ENCODE results near the gene PRSS36. TPM values are rescaled to one million over a fixed set of nuclear protein-coding genes. Genes with fewer than 3 reads are reported as not detected.

PRSS36 gene
- total and polyA plus RNA-seq, 7 donors: 0.83 to 10.2 (median 4.7) TPM

GRCh38 chr16:31090540-31090939, 59.3 kb downstream of the PRSS36 start:
- H3K27me3 ChIP-seq: no peaks in the 10 kb centered on the region
- no peak overlapping the region for H3K4me3 ChIP-seq
- TF ChIP-seq EP300 (IDR thresholded peaks at IDR 0.05): no peak
- no peak for TF ChIP-seq CTCF (IDR thresholded peaks at IDR 0.05)
- TF ChIP-seq POLR2AphosphoS5 (IDR thresholded peaks at IDR 0.05): no peak
- TF ChIP-seq POLR2A (IDR thresholded peaks at IDR 0.05): no peak
- DNase-seq: no peak
- peaks cover 7 to 44% (median 11%) of the 10 kb centered on the region in 4 donors for H3K36me3 ChIP-seq
- H3K27ac ChIP-seq: no peak overlapping the region
- no peaks in the 10 kb centered on the region for H3K9me3 ChIP-seq
- WGBS, 2 donors: 92 to 94% methylated on average over 2 of the region's 2 CpGs
- intact Hi-C loops (cut with DNase I): no loop called here
- H3K4me1 ChIP-seq: peaks cover 0 to 23% (median 16%) of the 10 kb centered on the region in 4 donors

GRCh38 chr16:31089199-31089598, 60.7 kb downstream of the PRSS36 start:
- WGBS, 2 donors: 91 to 96% methylated on average over 8 of the region's 8 CpGs
- Histone ChIP-seq H3K36me3 (peaks cover 7 to 58% (median 11%) of the 10 kb centered on the region in 4 donors), H3K4me1 (peaks cover 0 to 18% (median 13%) of the 10 kb centered on the region in 4 donors), H3K9me3 (no peaks in the 10 kb centered on the region), H3K27ac (no peak overlapping the region), H3K4me3 (no peak overlapping the region), H3K27me3 (no peaks in the 10 kb centered on the region)
- intact Hi-C loops (cut with DNase I): no loop called here
- DNase-seq: no peak
- TF ChIP-seq POLR2AphosphoS5 (IDR thresholded peaks at IDR 0.05): no peak
- TF ChIP-seq CTCF (IDR thresholded peaks at IDR 0.05): no peak
- TF ChIP-seq EP300 (IDR thresholded peaks at IDR 0.05): no peak
- no peak for TF ChIP-seq POLR2A (IDR thresholded peaks at IDR 0.05)

Small RNAs within 50 kb of the gene (small RNA-seq; reads per million reads assigned to genes)
- gene AC009088.4 (0 reads per million in 3 donors), gene NDUFA3P6 (0 reads per million in 3 donors)

Other genes with a start within 250 kb of the PRSS36 start
- 10 to 100 TPM in 3 of 4 donors, 1 to 10 TPM in 1; 7.9 to 18.3 (median 13.0) TPM for gene FBXL19, start 226.5 kb downstream of the PRSS36 start, total RNA-seq
- 10 to 100 TPM in 1 of 3 donors, 1 to 10 TPM in 2; 3.0 to 32.7 (median 8.3) TPM for gene FBXL19, start 226.5 kb downstream of the PRSS36 start, polyA plus RNA-seq
- gene ORAI3, start 201.0 kb downstream of the PRSS36 start, total RNA-seq: 10 to 100 TPM; 33.3 to 43.3 (median 40.5) TPM
- 10 to 100 TPM in 2 of 3 donors, 1 to 10 TPM in 1; 8.6 to 16.1 (median 15.6) TPM for gene ORAI3, start 201.0 kb downstream of the PRSS36 start, polyA plus RNA-seq
- gene SETD1A, start 192.3 kb downstream of the PRSS36 start, total RNA-seq: 10 to 100 TPM in 1 of 4 donors, 1 to 10 TPM in 3; 5.0 to 16.0 (median 7.1) TPM
- gene SETD1A, start 192.3 kb downstream of the PRSS36 start, polyA plus RNA-seq: 10 to 100 TPM in 1 of 3 donors, 1 to 10 TPM in 2; 2.4 to 13.1 (median 3.2) TPM
- 10 to 100 TPM; 14.6 to 16.1 (median 15.5) TPM for gene HSD3B7, start 164.9 kb downstream of the PRSS36 start, total RNA-seq
- gene HSD3B7, start 164.9 kb downstream of the PRSS36 start, polyA plus RNA-seq: 10 to 100 TPM in 2 of 3 donors, 1 to 10 TPM in 1; 9.0 to 36.1 (median 13.6) TPM
- 1 to 10 TPM in 2 of 4 donors, under 1 TPM in 2; 0.71 to 4.4 (median 2.3) TPM for gene STX1B, start 139.4 kb downstream of the PRSS36 start, total RNA-seq
- gene STX1B, start 139.4 kb downstream of the PRSS36 start, polyA plus RNA-seq: 1 to 10 TPM in 1 of 3 donors, under 1 TPM in 1, not detected in 1; 0.60 to 1.2 TPM
- gene STX4, start 116.5 kb downstream of the PRSS36 start, total RNA-seq: 10 to 100 TPM; 23.9 to 56.5 (median 37.4) TPM
- gene STX4, start 116.5 kb downstream of the PRSS36 start, polyA plus RNA-seq: 10 to 100 TPM; 47.2 to 76.3 (median 55.3) TPM
- gene ZNF668, start 75.8 kb downstream of the PRSS36 start, total RNA-seq: 10 to 100 TPM in 1 of 4 donors, 1 to 10 TPM in 3; 5.2 to 12.5 (median 7.7) TPM
- 10 to 100 TPM in 1 of 3 donors, 1 to 10 TPM in 2; 4.8 to 11.7 (median 4.9) TPM for gene ZNF668, start 75.8 kb downstream of the PRSS36 start, polyA plus RNA-seq
- gene ZNF646, start 75.6 kb downstream of the PRSS36 start, total RNA-seq: 10 to 100 TPM in 1 of 4 donors, 1 to 10 TPM in 3; 8.3 to 12.2 (median 8.8) TPM
- gene ZNF646, start 75.6 kb downstream of the PRSS36 start, polyA plus RNA-seq: 10 to 100 TPM in 1 of 3 donors, 1 to 10 TPM in 2; 1.8 to 15.0 (median 4.9) TPM
- 1 to 10 TPM; 1.1 to 9.1 (median 2.6) TPM for gene PRSS53, start 61.1 kb downstream of the PRSS36 start, total RNA-seq
- 1 to 10 TPM in 1 of 3 donors, not detected in 2; 2.0 TPM for gene PRSS53, start 61.1 kb downstream of the PRSS36 start, polyA plus RNA-seq
- gene VKORC1, start 55.3 kb downstream of the PRSS36 start, total RNA-seq: 100 to 1,000 TPM; 107 to 165 (median 116) TPM
- 10 to 100 TPM; 30.5 to 66.5 (median 45.6) TPM for gene VKORC1, start 55.3 kb downstream of the PRSS36 start, polyA plus RNA-seq
- gene BCKDK, start 41.7 kb downstream of the PRSS36 start, total RNA-seq: 10 to 100 TPM; 29.5 to 42.7 (median 33.7) TPM
- gene BCKDK, start 41.7 kb downstream of the PRSS36 start, polyA plus RNA-seq: 10 to 100 TPM; 21.6 to 33.2 (median 32.1) TPM
- 10 to 100 TPM; 57.1 to 65.7 (median 62.5) TPM for gene KAT8, start 32.4 kb downstream of the PRSS36 start, total RNA-seq
- 10 to 100 TPM; 31.2 to 54.0 (median 38.8) TPM for gene KAT8, start 32.4 kb downstream of the PRSS36 start, polyA plus RNA-seq
- gene PRSS8, start 14.3 kb downstream of the PRSS36 start, total RNA-seq: 1 to 10 TPM in 2 of 4 donors, under 1 TPM in 1, not detected in 1; 0.16 to 3.2 (median 1.1) TPM
- gene PRSS8, start 14.3 kb downstream of the PRSS36 start, polyA plus RNA-seq: 100 to 1,000 TPM in 1 of 3 donors, 10 to 100 TPM in 2; 54.7 to 342 (median 84.4) TPM
- gene FUS, start 30.1 kb upstream of the PRSS36 start, total RNA-seq: 10 to 100 TPM; 44.1 to 63.9 (median 60.4) TPM
- gene FUS, start 30.1 kb upstream of the PRSS36 start, polyA plus RNA-seq: 100 to 1,000 TPM in 1 of 3 donors, 10 to 100 TPM in 2; 79.9 to 262 (median 98.3) TPM
- gene PYCARD, start 52.7 kb upstream of the PRSS36 start, total RNA-seq: 10 to 100 TPM; 21.0 to 24.6 (median 23.5) TPM
- gene PYCARD, start 52.7 kb upstream of the PRSS36 start, polyA plus RNA-seq: 100 to 1,000 TPM in 2 of 3 donors, 10 to 100 TPM in 1; 93.1 to 120 (median 107) TPM
- gene TRIM72, start 64.1 kb upstream of the PRSS36 start, total RNA-seq: under 1 TPM in 3 of 4 donors, not detected in 1; under 0.01 to 0.27 (median under 0.01) TPM
- gene TRIM72, start 64.1 kb upstream of the PRSS36 start, polyA plus RNA-seq: under 1 TPM; under 0.01 to 0.07 (median under 0.01) TPM
- gene PYDC1, start 67.1 kb upstream of the PRSS36 start, total RNA-seq: not detected
- under 1 TPM in 1 of 3 donors, not detected in 2; 0.16 TPM for gene PYDC1, start 67.1 kb upstream of the PRSS36 start, polyA plus RNA-seq
- 10 to 100 TPM in 3 of 4 donors, 1 to 10 TPM in 1; 6.4 to 15.1 (median 12.0) TPM for gene ITGAM, start 109.9 kb upstream of the PRSS36 start, total RNA-seq
- gene ITGAM, start 109.9 kb upstream of the PRSS36 start, polyA plus RNA-seq: 1 to 10 TPM; 1.2 to 6.1 (median 1.8) TPM
- 1 to 10 TPM in 2 of 4 donors, under 1 TPM in 2; 0.66 to 3.8 (median 1.8) TPM for gene ITGAX, start 205.1 kb upstream of the PRSS36 start, total RNA-seq
- gene ITGAX, start 205.1 kb upstream of the PRSS36 start, polyA plus RNA-seq: 1 to 10 TPM in 2 of 3 donors, under 1 TPM in 1; 0.60 to 7.6 (median 1.8) TPM
- gene ITGAD, start 243.3 kb upstream of the PRSS36 start, total RNA-seq: not detected
- under 1 TPM in 1 of 3 donors, not detected in 2; 0.22 TPM for gene ITGAD, start 243.3 kb upstream of the PRSS36 start, polyA plus RNA-seq

Data from sigmoid colon (tissue), 7 donors.